Dendritic cell treated with granulocyte-macrophage colony-stimulating factor and Interleukin-4, amounts not matched to agents 40 ng/mL and 50 ng/mL, for 4 days (primary cell): ENCODE results near the gene DMD.
A peak's percentile ranks its signal among the peaks of the same experiment; 100 is the strongest.

Source experiments
- H3K27ac Mint-ChIP-seq: one replicate; pipeline ENCODE4 v1.8.0; 2022; ENCODE audit warnings: mild to moderate bottlenecking, mixed read lengths
- H3K27me3 Mint-ChIP-seq: one replicate; pipeline ENCODE4 v1.8.0; 2022; ENCODE audit warnings: mild to moderate bottlenecking, mixed read lengths
- H3K36me3 Mint-ChIP-seq: one replicate; pipeline ENCODE4 v1.8.0; 2022; ENCODE audit warnings: low read depth, mixed read lengths
- H3K4me1 Mint-ChIP-seq: one replicate; pipeline ENCODE4 v1.8.0; 2022; ENCODE audit warnings: low read depth, mixed read lengths
- H3K4me3 Mint-ChIP-seq: one replicate; pipeline ENCODE4 v1.8.0; 2022; ENCODE audit warnings: mild to moderate bottlenecking, moderate library complexity, mixed read lengths
- H3K9me3 Mint-ChIP-seq: one replicate; pipeline ENCODE4 v1.8.0; 2022; ENCODE audit warnings: mixed read lengths
- intact Hi-C: fragments of 100-400 bp; cut with micrococcal nuclease; formaldehyde crosslinking; loops from one replicate; pipeline ENCODE4 v1.15.0; 2022

The DMD gene

DNA sequence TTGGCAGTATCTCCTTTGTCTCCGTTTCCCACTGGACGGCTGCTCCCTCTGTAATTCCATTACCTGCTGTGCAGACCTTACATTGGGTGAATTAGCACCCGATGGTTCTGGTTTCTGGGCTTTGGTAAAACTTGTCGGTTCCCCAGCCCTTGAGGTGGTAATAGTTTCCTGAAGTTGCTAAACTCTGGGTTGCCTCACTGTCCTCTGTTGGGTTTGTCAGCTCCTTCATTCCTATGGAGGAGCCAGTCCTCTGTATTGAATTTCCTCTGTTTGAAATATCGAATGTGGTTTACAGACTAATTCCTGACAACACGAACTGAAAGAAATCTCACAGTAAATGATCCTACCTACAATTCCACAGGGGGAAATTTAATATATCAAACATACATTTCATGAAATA lies 1548.2 kb downstream of the DMD start:
- intact Hi-C loops: no loop called here
- Mint-ChIP-seq H3K27ac (no peak overlapping the region), H3K27me3 (peaks cover 2% of the 10 kb centered on the region), H3K4me1 (no peaks in the 10 kb centered on the region), H3K36me3 (no peaks in the 10 kb centered on the region), H3K9me3 (no peaks in the 10 kb centered on the region), H3K4me3 (no peak overlapping the region)

GRCh38 chrX:31661280-31661810 lies 1550.0 kb downstream of the DMD start:
- Mint-ChIP-seq H3K27ac (no peak overlapping the region), H3K36me3 (no peaks in the 10 kb centered on the region), H3K4me1 (no peaks in the 10 kb centered on the region), H3K27me3 (peaks cover 2% of the 10 kb centered on the region), H3K4me3 (no peak overlapping the region), H3K9me3 (no peaks in the 10 kb centered on the region)
- intact Hi-C loops: no loop called here

GRCh38 chrX:31658360-31658759 lies 1553.0 kb downstream of the DMD start:
- Mint-ChIP-seq H3K9me3 (no peaks in the 10 kb centered on the region), H3K4me3 (no peak overlapping the region), H3K4me1 (peaks cover 5% of the 10 kb centered on the region), H3K36me3 (no peaks in the 10 kb centered on the region), H3K27ac (no peak overlapping the region), H3K27me3 (peaks cover 2% of the 10 kb centered on the region)
- intact Hi-C loops: loop anchor here (1.0 to 5.0 kb wide), 2 partner anchors 446 to 619 kb away; no protein-coding TSS in a partner anchor

- no peak overlapping the region for H3K4me3 Mint-ChIP-seq
These were observed 1555.3 kb downstream of the DMD start for GRCh38 chrX:31656013-31656412.

DNA sequence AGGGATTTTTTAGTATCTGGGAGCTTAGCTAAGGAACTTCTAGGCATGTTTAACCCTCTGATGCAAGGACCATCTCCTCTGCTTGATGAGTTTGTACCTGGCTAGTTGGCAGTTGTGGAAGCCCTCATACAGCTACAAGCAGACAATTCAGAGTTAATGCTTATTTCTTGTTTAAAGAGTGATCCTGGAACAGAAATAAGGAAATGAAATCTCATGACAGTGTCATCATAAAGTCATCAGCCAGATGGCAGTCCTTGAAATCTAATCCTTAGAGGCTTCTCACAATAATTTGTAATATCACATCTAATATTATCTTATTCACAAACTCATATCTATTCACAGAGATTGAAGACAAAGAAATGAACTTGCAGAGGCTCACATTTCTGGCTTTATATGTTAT lies 1557.9 kb downstream of the DMD start:
- Mint-ChIP-seq H3K4me3 (no peak overlapping the region), H3K9me3 (peaks cover 18% of the 10 kb centered on the region), H3K27me3 (no peaks in the 10 kb centered on the region), H3K4me1 (peaks cover 21% of the 10 kb centered on the region), H3K27ac (peak overlapping the region; percentile 84), H3K36me3 (peaks cover 7% of the 10 kb centered on the region)
- intact Hi-C loops: no loop called here

More at GRCh38 chrX:31656013-31656412, 1555.3 kb downstream of the DMD start:
- peaks cover 7% of the 10 kb centered on the region for H3K36me3 Mint-ChIP-seq
- peaks cover 21% of the 10 kb centered on the region for H3K4me1 Mint-ChIP-seq
- intact Hi-C loops: loop anchor here (5.0 kb wide), 1 partner anchor 444 kb away; no protein-coding TSS in a partner anchor
- peaks cover 16% of the 10 kb centered on the region for H3K9me3 Mint-ChIP-seq
- peak overlapping the region; percentile 37 for H3K27ac Mint-ChIP-seq
- no peaks in the 10 kb centered on the region for H3K27me3 Mint-ChIP-seq

DNA sequence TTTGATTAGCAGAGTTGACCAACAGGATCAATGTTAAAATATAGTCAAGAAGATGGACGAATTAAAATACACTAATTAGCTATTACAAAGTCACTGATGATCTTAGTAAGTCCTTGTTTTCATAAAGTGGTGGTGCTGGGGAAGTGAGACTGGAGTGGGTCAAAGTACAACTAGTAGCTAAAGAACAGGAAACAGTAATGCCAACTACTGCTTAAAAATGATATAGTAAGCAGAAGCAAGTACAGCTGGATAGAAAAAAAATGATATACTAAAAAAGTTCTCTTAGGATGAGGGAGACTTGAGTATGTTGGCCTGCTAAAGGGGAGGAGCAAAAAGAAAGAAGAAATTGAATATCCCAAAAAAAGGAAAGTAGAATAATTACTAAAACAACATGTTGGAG lies 1558.7 kb downstream of the DMD start:
- Mint-ChIP-seq H3K4me1 (peaks cover 21% of the 10 kb centered on the region), H3K4me3 (no peak overlapping the region), H3K9me3 (peaks cover 18% of the 10 kb centered on the region), H3K27me3 (no peaks in the 10 kb centered on the region), H3K27ac (peak overlapping the region; percentile 84), H3K36me3 (peaks cover 7% of the 10 kb centered on the region)
- intact Hi-C loops: no loop called here

DNA sequence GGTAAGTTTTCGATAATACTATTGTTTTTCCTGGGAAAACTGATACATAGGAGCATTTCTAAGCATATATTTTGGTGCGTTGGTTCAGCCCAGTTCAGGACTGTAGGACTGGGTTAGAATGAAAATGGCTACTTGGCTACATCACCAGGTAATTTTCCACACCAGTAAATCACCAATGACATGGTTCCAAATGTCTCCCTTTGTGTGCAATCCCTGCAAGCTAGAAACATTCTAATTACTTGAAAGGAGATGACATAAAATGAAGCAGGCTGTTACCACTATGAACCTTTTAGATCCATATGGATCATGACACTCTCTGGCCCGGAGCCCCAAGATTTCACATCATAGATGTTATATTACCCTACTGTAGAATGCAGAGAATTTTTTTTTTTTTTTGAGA lies 1562.1 kb downstream of the DMD start:
- H3K27ac Mint-ChIP-seq: no peak overlapping the region
- H3K27me3 Mint-ChIP-seq: no peaks in the 10 kb centered on the region
- H3K4me3 Mint-ChIP-seq: no peak overlapping the region
- intact Hi-C loops: no loop called here
- peaks cover 16% of the 10 kb centered on the region for H3K4me1 Mint-ChIP-seq
- H3K36me3 Mint-ChIP-seq: peaks cover 7% of the 10 kb centered on the region
- H3K9me3 Mint-ChIP-seq: peaks cover 18% of the 10 kb centered on the region

- no peak overlapping the region for H3K4me3 Mint-ChIP-seq
- no peaks in the 10 kb centered on the region for H3K36me3 Mint-ChIP-seq
- no peak overlapping the region for H3K27ac Mint-ChIP-seq
- H3K27me3 Mint-ChIP-seq: no peaks in the 10 kb centered on the region
- H3K4me1 Mint-ChIP-seq: no peaks in the 10 kb centered on the region
- intact Hi-C loops: no loop called here
- H3K9me3 Mint-ChIP-seq: no peaks in the 10 kb centered on the region
These were observed 1578.0 kb downstream of the DMD start for GRCh38 chrX:31633349-31633748.

DNA sequence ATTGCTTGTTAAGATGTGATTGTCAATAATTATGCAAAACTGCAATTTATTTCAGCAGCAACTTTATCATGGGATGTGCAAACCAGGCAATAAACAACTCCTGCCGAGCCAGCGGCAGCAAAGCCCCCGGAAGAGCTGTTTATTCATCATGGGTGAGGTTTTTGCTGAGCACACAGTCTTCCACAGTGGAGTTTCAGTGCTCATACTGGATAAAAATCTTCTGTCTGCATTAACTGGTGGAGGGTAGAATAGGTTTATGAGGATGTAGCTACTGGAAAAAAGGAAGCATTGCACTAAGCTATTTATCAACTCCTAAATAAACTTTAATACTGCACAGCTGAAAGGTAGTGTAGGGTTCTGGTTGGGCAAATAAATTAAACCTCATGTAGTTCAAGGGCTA lies 1582.2 kb downstream of the DMD start:
- intact Hi-C loops: no loop called here
- Mint-ChIP-seq H3K27ac (no peak overlapping the region), H3K4me1 (no peaks in the 10 kb centered on the region), H3K4me3 (no peak overlapping the region), H3K27me3 (no peaks in the 10 kb centered on the region), H3K9me3 (no peaks in the 10 kb centered on the region), H3K36me3 (no peaks in the 10 kb centered on the region)

- no peaks in the 10 kb centered on the region for H3K4me1 Mint-ChIP-seq
- no peaks in the 10 kb centered on the region for H3K9me3 Mint-ChIP-seq
- no peaks in the 10 kb centered on the region for H3K27me3 Mint-ChIP-seq
- no peaks in the 10 kb centered on the region for H3K36me3 Mint-ChIP-seq
- H3K4me3 Mint-ChIP-seq: no peak overlapping the region
- intact Hi-C loops: no loop called here
- no peak overlapping the region for H3K27ac Mint-ChIP-seq
These were observed 1602.2 kb downstream of the DMD start for GRCh38 chrX:31609130-31609529.

- Mint-ChIP-seq H3K36me3 (no peaks in the 10 kb centered on the region), H3K4me3 (no peak overlapping the region), H3K4me1 (no peaks in the 10 kb centered on the region), H3K9me3 (no peaks in the 10 kb centered on the region), H3K27me3 (no peaks in the 10 kb centered on the region), H3K27ac (no peak overlapping the region)
- intact Hi-C loops: no loop called here
These were observed 1602.7 kb downstream of the DMD start for GRCh38 chrX:31608638-31609037.

DNA sequence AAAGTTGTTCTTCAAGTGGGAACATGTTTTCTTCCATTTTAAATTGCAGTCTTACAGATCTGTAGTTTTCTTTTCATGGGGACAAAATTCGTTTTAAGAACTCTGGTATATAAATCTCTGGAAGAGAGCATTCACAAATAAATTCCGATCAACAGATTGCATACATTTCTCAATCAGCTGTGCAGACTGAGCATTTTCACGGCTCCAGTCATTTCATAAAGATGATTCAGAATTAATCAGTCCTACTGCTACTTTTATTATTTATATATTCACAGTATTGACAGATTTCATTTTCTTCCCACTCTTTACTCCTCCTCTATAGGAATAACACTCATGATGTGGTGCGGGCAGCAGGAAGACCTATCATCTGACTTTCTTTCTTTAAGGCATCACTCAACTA lies 1604.6 kb downstream of the DMD start:
- no peak overlapping the region for H3K27ac Mint-ChIP-seq
- H3K4me3 Mint-ChIP-seq: no peak overlapping the region
- H3K36me3 Mint-ChIP-seq: no peaks in the 10 kb centered on the region
- no peaks in the 10 kb centered on the region for H3K9me3 Mint-ChIP-seq
- intact Hi-C loops: no loop called here
- H3K27me3 Mint-ChIP-seq: no peaks in the 10 kb centered on the region
- no peaks in the 10 kb centered on the region for H3K4me1 Mint-ChIP-seq

GRCh38 chrX:31604629-31605221 lies 1606.6 kb downstream of the DMD start:
- H3K27me3 Mint-ChIP-seq: no peaks in the 10 kb centered on the region
- H3K4me3 Mint-ChIP-seq: no peak overlapping the region
- no peak overlapping the region for H3K27ac Mint-ChIP-seq
- no peaks in the 10 kb centered on the region for H3K9me3 Mint-ChIP-seq
- intact Hi-C loops: no loop called here
- no peaks in the 10 kb centered on the region for H3K4me1 Mint-ChIP-seq
- no peaks in the 10 kb centered on the region for H3K36me3 Mint-ChIP-seq

GRCh38 chrX:31603411-31604120 lies 1607.8 kb downstream of the DMD start:
- H3K27me3 Mint-ChIP-seq: no peaks in the 10 kb centered on the region
- no peaks in the 10 kb centered on the region for H3K9me3 Mint-ChIP-seq
- H3K4me1 Mint-ChIP-seq: no peaks in the 10 kb centered on the region
- no peaks in the 10 kb centered on the region for H3K36me3 Mint-ChIP-seq
- no peak overlapping the region for H3K27ac Mint-ChIP-seq
- H3K4me3 Mint-ChIP-seq: no peak overlapping the region
- intact Hi-C loops: no loop called here
